H1 (cell line): ENCODE data around the gene MYO7B. TPM values are rescaled to one million over a fixed set of nuclear protein-coding genes. Genes with fewer than 3 reads are reported as not detected.

Source experiments
- CTCF ChIA-PET: fragments of 300-600 bp; sonication (Branson Sonifier 250); formaldehyde crosslinking; loops from one replicate; lab custom pipeline; 2021; ENCODE audit not compliant: partially characterized antibody; lab: Charles Lee
- POLR2A ChIA-PET: fragments of 300-600 bp; sonication (Branson Sonifier 250); formaldehyde crosslinking; loops from one replicate; lab custom pipeline; 2021; ENCODE audit warnings: inconsistent platforms; ENCODE audit not compliant: partially characterized antibody; lab: Charles Lee
- DNase-seq, 2 experiments: peaks; one replicate each; pipeline versions ENCODE4 v3.0.0 to v3.0.0-alpha.2; 2010 to 2022; ENCODE audit warnings: low spot score in 2 of 2, low read depth in 1 of 2, mixed read lengths in 1 of 2
- FAIRE-seq: peaks from 2 replicates; lab custom pipeline; 2011; peaks lifted over from hg19 to GRCh38; lab: Jason Lieb, UNC
- H2AFZ ChIP-seq: 2 replicates; pipeline ENCODE4 v1.8.1; 2012; ENCODE audit warnings: low read length, inconsistent platforms
- H2AK5ac ChIP-seq: 2 replicates; pipeline ENCODE4 v1.6.1; 2013; ENCODE audit warnings: low read depth, low read length
- H2BK120ac ChIP-seq: replicated peaks from 2 replicates; pipeline ENCODE3; 2013; ENCODE audit warnings: low read depth, low read length, inconsistent platforms
- H2BK12ac ChIP-seq: 2 replicates; pipeline ENCODE4 v1.6.1; 2013; ENCODE audit warnings: low read depth, low read length
- H2BK15ac ChIP-seq: 2 replicates; pipeline ENCODE4 v1.6.1; 2013; ENCODE audit warnings: low read length
- H2BK20ac ChIP-seq: 2 replicates; pipeline ENCODE4 v1.6.1; 2013; ENCODE audit warnings: low read length
- H2BK5ac ChIP-seq: 2 replicates; pipeline ENCODE4 v1.6.1; 2013; ENCODE audit warnings: low read depth, low read length
- H3K14ac ChIP-seq: 2 replicates; pipeline ENCODE4 v1.6.1; 2013; ENCODE audit warnings: inconsistent platforms; ENCODE audit not compliant: insufficient read length
- H3K18ac ChIP-seq: 2 replicates; pipeline ENCODE4 v1.6.1; 2013; ENCODE audit warnings: low read length; ENCODE audit errors: extremely low read depth
- H3K23ac ChIP-seq: 2 replicates; pipeline ENCODE4 v1.6.1; 2013; ENCODE audit warnings: inconsistent platforms; ENCODE audit not compliant: insufficient read length
- H3K23me2 ChIP-seq: 2 replicates; pipeline ENCODE4 v1.6.1; 2013; ENCODE audit warnings: low read depth, low read length
- H3K27ac ChIP-seq: 2 replicates; pipeline ENCODE4 v1.6.1; 2011; ENCODE audit warnings: low read depth, low read length, inconsistent platforms
- H3K27me3 ChIP-seq, 4 experiments: replicated peaks in 1 of 4; 1 replicate in 1 of 4; 2 replicates in 3 of 4; pipeline versions ENCODE4 v1.6.1 to v1.8.1; 2011 to 2013; ENCODE audit warnings: low read length in 3 of 4, mild to moderate bottlenecking in 3 of 4, inconsistent platforms in 2 of 4, mixed read lengths in 2 of 4, moderate library complexity in 1 of 4; ENCODE audit not compliant: control insufficient read depth in 3 of 4, insufficient read depth in 3 of 4; ENCODE audit errors: extremely low read depth in 1 of 4
- H3K36me3 ChIP-seq, 4 experiments: 2 replicates each; pipeline versions ENCODE4 v1.6.1 to v1.8.1; 2011 to 2013; ENCODE audit warnings: mild to moderate bottlenecking in 4 of 4, low read length in 3 of 4, moderate library complexity in 2 of 4, control low read depth in 1 of 4, inconsistent platforms in 1 of 4; ENCODE audit not compliant: insufficient read depth in 4 of 4, control insufficient read depth in 2 of 4
- H3K4ac ChIP-seq: replicated peaks from 2 replicates; pipeline ENCODE3; 2013; ENCODE audit warnings: low read length, low read depth, mixed read lengths, inconsistent platforms; ENCODE audit not compliant: insufficient read length
- H3K4me1 ChIP-seq, 4 experiments: replicated peaks in 1 of 4; 1 replicate in 1 of 4; 2 replicates in 3 of 4; pipeline versions ENCODE4 v1.6.1 to v1.8.1; 2011 to 2013; ENCODE audit warnings: low read length in 3 of 4, inconsistent platforms in 2 of 4, mixed read lengths in 1 of 4; ENCODE audit not compliant: insufficient read depth in 4 of 4, control insufficient read depth in 3 of 4
- H3K4me2 ChIP-seq, 2 experiments: 2 replicates each; pipeline versions ENCODE4 v1.6.1 to v1.8.1; 2011 to 2013; ENCODE audit warnings: low read depth in 2 of 2, low read length in 2 of 2, control low read depth in 1 of 2, inconsistent platforms in 1 of 2, mild to moderate bottlenecking in 1 of 2; ENCODE audit not compliant: insufficient read depth in 1 of 2
- H3K4me3 ChIP-seq, 4 experiments: fragments of 200-600, 300-600 bp in 1 of 4; sonication (generic), shearing (Covaris generic), sonication (Bioruptor Twin) in 1 of 4; 2 replicates each; pipeline versions ENCODE4 v1.5.1 to v1.8.1; 2011 to 2016; ENCODE audit warnings: low read length in 4 of 4, low read depth in 3 of 4, control low read depth in 2 of 4, inconsistent platforms in 2 of 4, mild to moderate bottlenecking in 2 of 4, mixed read lengths in 1 of 4, moderate library complexity in 1 of 4; ENCODE audit not compliant: insufficient read depth in 2 of 4; ENCODE audit errors: extremely low read depth in 1 of 4
- H3K56ac ChIP-seq: replicated peaks from 2 replicates; pipeline ENCODE3; 2013; ENCODE audit warnings: low read depth, mild to moderate bottlenecking, mixed read lengths, low read length, inconsistent platforms; ENCODE audit not compliant: insufficient read length
- H3K79me1 ChIP-seq: 2 replicates; pipeline ENCODE4 v1.6.1; 2013; ENCODE audit warnings: low read depth, low read length, control low read depth
- H3K79me2 ChIP-seq, 2 experiments: 2 replicates each; pipeline versions ENCODE4 v1.6.1 to v1.8.1; 2012 to 2013; ENCODE audit warnings: low read length in 2 of 2, mild to moderate bottlenecking in 2 of 2, inconsistent platforms in 1 of 2; ENCODE audit not compliant: insufficient read depth in 2 of 2, control insufficient read depth in 1 of 2
- H3K9ac ChIP-seq, 4 experiments: replicated peaks in 1 of 4; 1 replicate in 1 of 4; 2 replicates in 3 of 4; pipeline versions ENCODE4 v1.6.1 to v1.8.1; 2011 to 2013; ENCODE audit warnings: low read depth in 3 of 4, low read length in 3 of 4, control low read depth in 2 of 4, mild to moderate bottlenecking in 2 of 4, moderate library complexity in 2 of 4, inconsistent platforms in 1 of 4; ENCODE audit errors: extremely low read depth in 1 of 4
- H3K9me3 ChIP-seq, 2 experiments: 2 replicates each; pipeline versions ENCODE4 v1.6.1 to v1.8.1; 2012 to 2013; ENCODE audit warnings: mild to moderate bottlenecking in 2 of 2, moderate library complexity in 2 of 2, control low read depth in 1 of 2, inconsistent platforms in 1 of 2, low read depth in 1 of 2, low read length in 1 of 2, mixed read lengths in 1 of 2; ENCODE audit not compliant: insufficient read depth in 2 of 2
- H4K20me1 ChIP-seq, 2 experiments: replicated peaks in 1 of 2; 2 replicates each; pipeline versions ENCODE3 to v1.8.1; 2011 to 2013; ENCODE audit warnings: inconsistent platforms in 2 of 2, low read length in 2 of 2, mild to moderate bottlenecking in 1 of 2; ENCODE audit not compliant: insufficient read depth in 2 of 2, control insufficient read depth in 1 of 2
- H4K5ac ChIP-seq: 2 replicates; pipeline ENCODE4 v1.6.1; 2013; ENCODE audit warnings: low read length, low read depth, mixed read lengths, inconsistent platforms; ENCODE audit not compliant: insufficient read length
- H4K8ac ChIP-seq: 2 replicates; pipeline ENCODE4 v1.8.0; 2013; ENCODE audit warnings: mild to moderate bottlenecking, moderate library complexity, low read length, inconsistent platforms; ENCODE audit not compliant: insufficient read depth; ENCODE audit errors: extremely low read depth
- H4K91ac ChIP-seq: replicated peaks from 2 replicates; pipeline ENCODE3; 2013; ENCODE audit warnings: low read length, mixed read lengths, inconsistent platforms; ENCODE audit not compliant: insufficient read length
- WGBS, 2 experiments: shearing (Covaris generic) in 1 of 2; methylation state at CpG; one replicate each; pipeline versions ENCODE4 v1.1.6 to v1.1.7; 2013 to 2015; ENCODE audit warnings: low lambda C conversion rate in 2 of 2, mixed read lengths in 2 of 2, inconsistent platforms in 1 of 2, low coverage in 1 of 2, missing lambda C conversion rate in 1 of 2; ENCODE audit not compliant: insufficient replicate concordance in 2 of 2, insufficient coverage in 1 of 2, insufficient read length in 1 of 2; ENCODE audit errors: extremely low coverage in 1 of 2, missing lambda C conversion rate in 1 of 2; 5-methylcytosine and 5-hydroxymethylcytosine counted together
- polyA plus RNA-seq, 7 experiments: library from polyadenylated mRNA; depleted of rRNA in 3 of 7; stranded (reverse) in 5 of 7; unstranded in 2 of 7; fragments of >200 nt in 5 of 7; fragments of 200-250 nt in 2 of 7; gene quantifications; 1 replicate in 5 of 7; 2 replicates in 1 of 7; 4 replicates in 1 of 7; pipeline versions ENCODE4 v1.2.1 to v1.2.3, GENCODE V29; 2011 to 2013; ENCODE audit warnings: missing spikeins in 2 of 7, mixed read lengths in 2 of 7
- total RNA-seq: library from RNA; stranded (reverse); fragmentation: NEBNext Ultra II Directional; extraction: Animal tissue kit (Norgen Biotek cat#: 25700); gene quantifications from 2 replicates; pipeline ENCODE4 v1.2.1, GENCODE V29; 2021
- TF ChIP-seq, protein P1 (sequence below): IDR thresholded peaks from 2 replicates; pipeline ENCODE4 v1.6.1; 2012; ENCODE audit warnings: inconsistent platforms

The MYO7B gene
- total and polyA plus RNA-seq, 2 of the 8 experiments (the other 6 are each of a cell fraction or from before 2014, with no cell fraction given) = not detected

GRCh38 chr2:127581050-127581345 lies 45.5 kb downstream of the MYO7B start:
- H3K4me3 ChIP-seq = no peak overlapping the region
- no peaks in the 10 kb centered on the region for H3K79me2 ChIP-seq
- H3K23ac ChIP-seq = no peak overlapping the region
- no peak overlapping the region for H2AFZ ChIP-seq
- H2AK5ac ChIP-seq = no peak overlapping the region
- H4K20me1 ChIP-seq = no peaks in the 10 kb centered on the region
- no peak overlapping the region for H4K5ac ChIP-seq
- ChIA-PET CTCF (interaction anchor here (2.7 kb wide), 1 partner anchor 10 kb away, joined by 30 read pairs; no protein-coding TSS in a partner anchor), POLR2A (interaction anchor here (1.5 kb wide), 1 partner anchor 14 kb away, joined by 4 read pairs; no protein-coding TSS in a partner anchor)
- no peak overlapping the region for H2BK15ac ChIP-seq
- no peak overlapping the region for H3K18ac ChIP-seq
- no peaks in the 10 kb centered on the region; a peak in 1 of 7 replicates for H3K27me3 ChIP-seq
- H3K36me3 ChIP-seq = no peaks in the 10 kb centered on the region
- H3K23me2 ChIP-seq = no peaks in the 10 kb centered on the region
- H3K4me2 ChIP-seq = no peak overlapping the region
- 100% methylated on average over 4 of the region's 4 CpGs; no CpG with 5 or more reads in 1 of the 2 experiments for WGBS, 2 experiments
- no peaks in the 10 kb centered on the region for H3K79me1 ChIP-seq
- FAIRE-seq (no peak), DNase-seq (peak in 1 of 2 experiments; percentile 27)
- no peaks in the 10 kb centered on the region for H3K9me3 ChIP-seq
- peaks cover 0 to 3% (median 0%) of the 10 kb centered on the region in 4 experiments; a peak in 1 of 7 replicates for H3K4me1 ChIP-seq
- no peak overlapping the region for H3K14ac ChIP-seq
- no peak overlapping the region for H2BK12ac ChIP-seq
- H3K56ac ChIP-seq = no peak overlapping the region
- peak overlapping the region; percentile 82; the same call in 1 of the 2 replicates for H4K8ac ChIP-seq
- no peak overlapping the region for H3K27ac ChIP-seq
- TF ChIP-seq, protein P1, sequence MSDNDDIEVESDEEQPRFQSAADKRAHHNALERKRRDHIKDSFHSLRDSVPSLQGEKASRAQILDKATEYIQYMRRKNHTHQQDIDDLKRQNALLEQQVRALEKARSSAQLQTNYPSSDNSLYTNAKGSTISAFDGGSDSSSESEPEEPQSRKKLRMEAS = no peak
- TF ChIP-seq, all 59 proteins: peak for 0
- no peak overlapping the region for H2BK20ac ChIP-seq
- H4K91ac ChIP-seq = no peak overlapping the region
- no peak overlapping the region for H2BK120ac ChIP-seq
- no peak overlapping the region for H2BK5ac ChIP-seq
- no peak overlapping the region for H3K9ac ChIP-seq
- no peak overlapping the region for H3K4ac ChIP-seq
